ENCODE data around the gene CHRND. TPM values are rescaled to one million over a fixed set of nuclear protein-coding genes. Genes with fewer than 3 reads are reported as not detected.

Gene CHRND
- total and polyA plus RNA-seq, 2 donors (not counting 1 experiment from before 2014, with no cell fraction given): not detected

GRCh38 chr2:232503809-232504323 lies 22.1 kb upstream of the CHRND start:
- Histone ChIP-seq H2AFZ (ENCODE audit: insufficient read depth, low read depth, low read length, poor library complexity, severe bottlenecking) (no peak overlapping the region), H4K20me1 (ENCODE audit: control insufficient read depth, insufficient read depth, low read length, poor library complexity, severe bottlenecking) (no peaks in the 10 kb centered on the region), H3K4me1 (ENCODE audit: control insufficient read depth in 2 of 2, insufficient read depth in 2 of 2, low read length in 2 of 2) (peaks cover 3 to 11% of the 10 kb centered on the region in 2 donors), H3K9me3 (ENCODE audit: control extremely low read depth in 1 of 3, control insufficient read depth in 2 of 3, insufficient read depth in 1 of 3, low read length in 2 of 3) (no peaks in the 10 kb centered on the region), H3K4me2 (replicated peaks; ENCODE audit: low read depth, low read length, poor library complexity, severe bottlenecking) (peak overlapping the region; percentile 66), H3K9ac (ENCODE audit: low read length) (no peak overlapping the region), H3K4me3 (ENCODE audit: control extremely low read depth in 1 of 5, extremely low read depth in 1 of 5, insufficient read depth in 1 of 5, low read depth in 2 of 5, low read length in 4 of 5) (no peak overlapping the region), H3K27ac (ENCODE audit: low read length in 2 of 2) (no peak overlapping the region), H3K36me3 (replicated peaks in 1 of 2; ENCODE audit: control extremely low read depth in 1 of 2, control insufficient read depth in 1 of 2, extremely low read depth in 1 of 2, insufficient read depth in 2 of 2, low read length in 1 of 2) (no peaks in the 10 kb centered on the region), H3K79me2 (ENCODE audit: control insufficient read depth, insufficient read depth, low read length) (no peaks in the 10 kb centered on the region), H3K27me3 (replicated peaks in 1 of 4; ENCODE audit: control extremely low read depth in 1 of 4, control insufficient read depth in 3 of 4, insufficient read depth in 4 of 4, low read length in 3 of 4) (peaks cover 0 to 46% (median 7%) of the 10 kb centered on the region in 4 experiments)
- H3K4me3 Mint-ChIP-seq: peak overlapping the region; percentile 41
- H3K27me3 Mint-ChIP-seq: peaks cover 41% of the 10 kb centered on the region
- H3K4me1 Mint-ChIP-seq: peaks cover 14% of the 10 kb centered on the region
- intact Hi-C loops (cut with micrococcal nuclease): no loop called here
- no peaks in the 10 kb centered on the region for H3K9me3 Mint-ChIP-seq (ENCODE audit: insufficient read depth)
- 18% methylated on average over 14 of the region's 16 CpGs for WGBS (ENCODE audit: insufficient coverage)
- no peak for ATAC-seq (ENCODE audit: low read depth)
- ChIA-PET CTCF (interaction anchor here (1.0 kb wide), 1 partner anchor 16 kb away, joined by 3 read pairs; no protein-coding TSS in a partner anchor), POLR2A (no interaction called here)
- no peak overlapping the region for H3K27ac Mint-ChIP-seq
- TF ChIP-seq EZH2 (IDR thresholded peaks at IDR 0.05; ENCODE audit: borderline replicate concordance, insufficient read depth, low read depth, low read length, poor library complexity, severe bottlenecking) (no peak), CTCF (IDR thresholded peaks at IDR 0.05) (no peak)
- DNase-seq: no peak

GRCh38 chr2:232504438-232504837 lies 21.5 kb upstream of the CHRND start:
- no peaks in the 10 kb centered on the region for H3K36me3 ChIP-seq (replicated peaks in 1 of 2; ENCODE audit: control extremely low read depth in 1 of 2, control insufficient read depth in 1 of 2, extremely low read depth in 1 of 2, insufficient read depth in 2 of 2, low read length in 1 of 2)
- no peak overlapping the region for H3K27ac Mint-ChIP-seq
- no peak for DNase-seq
- peaks cover 0 to 46% (median 7%) of the 10 kb centered on the region in 4 experiments for H3K27me3 ChIP-seq (replicated peaks in 1 of 4; ENCODE audit: control extremely low read depth in 1 of 4, control insufficient read depth in 3 of 4, insufficient read depth in 4 of 4, low read length in 3 of 4)
- WGBS (ENCODE audit: insufficient coverage): no CpG with 5 or more reads among the region's 2 CpGs
- no peak overlapping the region for H2AFZ ChIP-seq (ENCODE audit: insufficient read depth, low read depth, low read length, poor library complexity, severe bottlenecking)
- peaks cover 3 to 11% of the 10 kb centered on the region in 2 donors for H3K4me1 ChIP-seq (ENCODE audit: control insufficient read depth in 2 of 2, insufficient read depth in 2 of 2, low read length in 2 of 2)
- ATAC-seq (ENCODE audit: low read depth): no peak
- ChIA-PET CTCF (no interaction called here), POLR2A (no interaction called here)
- H3K9ac ChIP-seq (ENCODE audit: low read length): no peak overlapping the region
- TF ChIP-seq CTCF (IDR thresholded peaks at IDR 0.05) (no peak), EZH2 (IDR thresholded peaks at IDR 0.05; ENCODE audit: borderline replicate concordance, insufficient read depth, low read depth, low read length, poor library complexity, severe bottlenecking) (no peak)
- H4K20me1 ChIP-seq (ENCODE audit: control insufficient read depth, insufficient read depth, low read length, poor library complexity, severe bottlenecking): no peaks in the 10 kb centered on the region
- H3K27ac ChIP-seq (ENCODE audit: low read length in 2 of 2): no peak overlapping the region
- H3K4me3 Mint-ChIP-seq: peak overlapping the region; percentile 3
- no peak overlapping the region for H3K4me3 ChIP-seq (ENCODE audit: control extremely low read depth in 1 of 5, extremely low read depth in 1 of 5, insufficient read depth in 1 of 5, low read depth in 2 of 5, low read length in 4 of 5)
- H3K4me2 ChIP-seq (replicated peaks; ENCODE audit: low read depth, low read length, poor library complexity, severe bottlenecking): no peak overlapping the region
- intact Hi-C loops (cut with micrococcal nuclease): no loop called here
- no peaks in the 10 kb centered on the region for H3K9me3 Mint-ChIP-seq (ENCODE audit: insufficient read depth)
- no peaks in the 10 kb centered on the region for H3K79me2 ChIP-seq (ENCODE audit: control insufficient read depth, insufficient read depth, low read length)
- H3K9me3 ChIP-seq (ENCODE audit: control extremely low read depth in 1 of 3, control insufficient read depth in 2 of 3, insufficient read depth in 1 of 3, low read length in 2 of 3): no peaks in the 10 kb centered on the region
- H3K27me3 Mint-ChIP-seq: peaks cover 41% of the 10 kb centered on the region
- H3K4me1 Mint-ChIP-seq: peaks cover 14% of the 10 kb centered on the region
